ENCODE data around the gene TOX2.

TOX2 gene

GRCh38 chr20:44023515-44024371 lies 109.1 kb downstream of the TOX2 start:
- DNase-seq: no peak

DNA sequence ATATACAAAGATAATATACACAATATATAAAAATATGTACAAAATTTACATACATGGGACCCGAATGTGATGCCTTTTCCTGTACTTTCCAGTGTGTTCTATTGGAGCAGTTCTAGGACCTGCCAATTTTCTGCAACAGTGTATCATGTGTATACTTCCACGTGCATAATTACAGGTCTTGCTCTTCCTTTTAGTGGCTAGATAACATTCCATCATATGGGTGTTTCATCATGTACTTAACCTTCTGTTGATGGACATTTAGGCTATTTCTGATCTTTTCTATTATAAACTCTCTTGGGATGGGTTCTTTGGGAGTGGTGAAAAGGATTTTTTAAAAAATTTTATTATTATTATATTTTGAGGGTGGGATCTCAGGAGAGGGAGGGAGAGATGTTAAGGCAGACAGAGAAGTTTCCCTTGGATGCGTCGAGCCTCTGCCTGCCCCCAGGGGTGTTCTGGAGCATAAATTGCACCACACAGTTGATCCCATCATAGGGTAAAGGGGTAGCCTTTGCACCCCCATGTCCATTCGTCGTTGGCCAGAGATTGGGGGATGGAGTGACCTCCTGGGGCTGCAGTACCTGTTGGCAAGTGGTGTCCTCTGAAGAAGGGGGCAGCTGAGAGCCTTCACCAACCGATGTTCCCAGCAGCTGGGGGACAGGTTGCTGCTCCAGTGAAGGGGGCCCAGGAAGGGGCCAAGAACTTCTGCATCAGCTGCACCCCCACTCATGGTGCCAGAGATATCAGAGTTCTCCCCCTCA lies 110.3 kb downstream of the TOX2 start:
- no peak for DNase-seq

GRCh38 chr20:44025756-44026155 lies 111.1 kb downstream of the TOX2 start:
- no peak for DNase-seq

DNA sequence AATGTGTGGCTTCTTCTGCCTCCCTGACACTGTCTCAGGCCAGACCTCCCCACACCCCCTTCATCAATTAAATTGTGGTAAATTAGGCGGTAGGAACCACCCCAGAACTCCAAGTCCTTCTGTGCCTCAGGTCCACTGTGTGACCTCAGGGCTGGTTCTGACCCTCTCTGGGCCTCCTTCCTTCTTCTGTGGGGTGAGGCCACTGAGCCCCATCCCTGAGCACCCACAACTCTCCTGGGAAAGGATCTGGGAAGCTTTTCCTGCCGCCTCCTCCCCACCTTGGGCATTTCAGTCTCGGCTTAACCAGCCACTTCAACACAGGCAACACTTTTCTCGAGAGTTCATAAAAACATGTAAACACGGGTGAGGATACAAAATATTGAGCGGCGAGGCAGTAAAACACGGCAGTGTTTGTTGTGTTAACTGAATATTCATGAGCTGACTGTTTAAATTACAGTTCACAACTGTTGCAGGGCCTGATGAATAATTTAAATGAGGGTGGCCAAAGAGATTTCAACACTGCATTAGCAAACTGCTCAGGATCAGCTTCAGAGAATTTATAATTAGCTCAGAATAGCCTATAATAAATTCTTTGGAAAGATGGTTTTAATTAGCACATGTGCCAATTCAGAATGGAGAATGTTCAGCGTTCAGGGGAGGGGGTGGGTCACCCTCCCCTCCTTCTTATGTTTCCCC lies 112.1 kb downstream of the TOX2 start:
- no peak for DNase-seq

DNA sequence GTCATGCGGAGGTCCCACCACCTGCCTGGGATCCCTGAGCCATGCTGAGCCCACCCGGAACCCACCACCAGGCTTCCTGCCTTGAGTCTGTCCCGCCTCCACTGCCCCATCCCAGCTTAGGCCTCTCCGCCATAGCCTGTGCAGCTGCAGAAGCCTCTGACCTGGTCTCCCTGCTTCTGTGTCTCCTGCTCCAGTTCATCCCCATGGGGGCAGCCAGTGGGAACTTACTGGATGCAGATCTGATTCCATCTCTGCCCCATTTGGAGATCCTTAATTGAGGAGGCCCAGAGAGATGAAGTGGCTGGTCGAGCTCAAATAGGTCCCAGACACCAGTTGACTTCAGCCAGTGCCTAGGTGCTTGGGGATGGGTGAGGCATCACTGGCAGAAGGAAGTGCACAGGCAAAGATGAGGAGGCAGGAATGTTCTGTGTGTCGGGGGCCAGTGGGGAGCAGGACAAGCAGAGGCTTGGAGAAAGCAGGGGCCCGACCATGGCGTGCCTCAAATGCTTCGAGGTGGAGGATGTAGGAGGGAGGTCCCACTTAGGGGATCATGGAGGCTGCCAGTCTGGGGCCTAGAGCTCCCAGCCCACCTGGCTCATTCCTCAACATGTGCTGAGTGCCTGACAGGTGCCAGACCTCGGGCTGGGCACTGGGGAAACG lies 112.8 kb downstream of the TOX2 start:
- no peak for DNase-seq

DNA sequence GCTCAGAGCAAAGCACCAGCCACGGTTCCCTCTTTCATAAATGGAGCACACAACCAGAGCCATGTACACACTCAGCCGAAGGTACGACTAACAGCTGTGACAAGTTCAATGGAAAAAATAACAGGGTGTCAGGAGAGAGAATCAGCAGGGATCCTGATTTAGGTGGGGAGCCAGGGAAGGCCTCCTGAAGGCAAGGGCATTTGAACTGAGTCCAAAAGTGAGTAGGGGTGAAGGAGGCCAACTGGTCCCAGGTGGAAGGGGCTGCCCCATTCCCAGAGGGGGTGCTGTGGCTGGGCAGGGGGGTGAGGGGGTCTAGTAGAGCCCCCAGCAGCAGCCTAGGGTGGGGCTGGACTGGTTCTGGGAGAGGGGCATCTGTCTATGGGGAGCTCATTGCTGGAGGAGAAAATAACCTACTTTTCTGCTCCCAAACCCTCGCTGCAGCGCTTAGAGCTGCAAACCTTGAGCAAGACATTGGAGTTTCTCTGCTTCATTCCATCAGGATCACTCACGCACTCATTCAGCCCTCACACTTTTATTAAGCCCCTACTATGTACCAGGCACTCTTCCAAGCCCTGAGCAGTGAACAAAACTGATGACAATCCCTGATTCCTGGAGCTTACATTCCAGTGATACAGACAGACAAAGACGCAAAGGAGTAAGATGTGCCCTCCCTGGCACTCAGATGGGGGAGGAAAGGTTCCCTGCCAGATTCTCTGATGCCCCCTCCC lies 113.5 kb downstream of the TOX2 start:
- no peak for DNase-seq

GRCh38 chr20:44028868-44029847 lies 114.5 kb downstream of the TOX2 start:
- DNase-seq: no peak

- no peak for DNase-seq
These were observed 115.2 kb downstream of the TOX2 start for GRCh38 chr20:44029848-44030230.

DNA sequence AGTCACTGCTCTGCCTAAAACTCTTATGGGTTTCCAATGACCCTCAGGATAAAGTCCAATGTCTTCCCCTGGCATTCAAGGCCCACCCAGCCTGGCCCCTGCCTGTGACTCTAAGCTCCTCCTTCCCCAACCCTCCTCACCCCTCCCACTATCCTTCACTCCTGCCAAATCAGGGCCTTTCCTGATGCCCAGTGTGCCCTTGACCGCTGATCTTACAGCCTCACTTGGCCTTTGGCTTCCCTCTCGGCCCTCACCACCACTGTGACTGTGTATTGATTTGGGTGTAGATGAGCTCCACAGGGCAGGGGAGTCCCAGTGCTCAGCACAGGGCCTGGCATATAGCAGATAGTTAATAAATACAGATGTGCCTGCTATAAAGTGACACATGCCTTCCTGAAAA lies 115.7 kb downstream of the TOX2 start:
- no peak for DNase-seq

- DNase-seq: no peak
These were observed 116.4 kb downstream of the TOX2 start for GRCh38 chr20:44031001-44031574.

GRCh38 chr20:44031781-44032582 lies 117.3 kb downstream of the TOX2 start:
- DNase-seq: no peak

GRCh38 chr20:44032583-44033331 lies 118.1 kb downstream of the TOX2 start:
- no peak for DNase-seq

DNA sequence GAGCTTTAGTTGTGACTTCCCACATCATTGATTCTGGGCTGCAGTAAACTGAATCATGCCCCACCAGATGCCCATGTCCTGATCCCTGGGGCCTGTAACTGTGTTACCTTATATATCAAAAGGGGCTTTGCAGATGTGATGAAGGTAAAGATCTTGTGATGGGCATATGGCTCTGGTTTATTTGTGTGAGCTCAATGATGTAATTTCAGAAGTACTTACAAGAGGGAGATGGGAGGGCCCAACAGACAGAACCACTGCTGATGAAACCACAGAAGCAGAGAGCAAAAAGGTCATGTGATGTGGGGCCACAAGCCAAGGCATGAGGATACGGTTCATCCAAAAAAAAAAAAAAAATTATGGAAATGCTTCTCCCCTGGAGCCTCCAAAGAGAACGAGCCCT lies 118.7 kb downstream of the TOX2 start:
- DNase-seq: no peak

- no peak for DNase-seq
These were observed 119.2 kb downstream of the TOX2 start for GRCh38 chr20:44033873-44034272.

- no peak for DNase-seq
These were observed 119.8 kb downstream of the TOX2 start for GRCh38 chr20:44034451-44034850.

DNA sequence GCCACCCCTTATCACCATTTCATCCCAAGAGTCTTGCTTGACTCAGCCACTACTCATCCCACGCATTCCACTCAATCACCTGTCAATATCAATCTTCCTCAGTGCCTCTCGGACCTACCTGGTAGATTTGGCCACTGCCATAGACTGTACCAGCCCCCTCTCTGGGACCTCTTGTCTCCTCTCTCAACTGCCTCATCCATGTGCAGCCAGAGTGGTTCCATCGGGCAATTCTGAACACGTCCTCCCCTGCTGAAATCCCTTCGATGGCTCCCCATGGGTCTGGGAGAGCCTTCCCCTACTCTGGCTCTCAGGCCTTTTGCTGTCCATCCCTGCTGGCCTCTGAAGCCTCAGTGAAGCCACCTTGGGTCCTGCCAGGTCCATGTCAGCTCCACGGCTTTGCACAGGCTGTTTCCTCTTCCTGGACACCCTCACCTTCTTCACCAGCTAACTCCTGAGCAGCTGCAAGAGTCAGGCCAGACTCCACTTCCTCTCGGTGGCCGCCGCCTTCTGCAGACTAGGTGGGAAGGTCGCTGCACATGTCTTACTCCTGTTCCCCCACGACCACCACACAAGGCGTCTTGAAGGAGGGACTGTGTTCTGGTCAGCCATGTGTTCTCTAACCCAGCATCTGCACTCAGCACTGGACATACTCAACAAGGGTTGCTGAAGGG lies 120.4 kb downstream of the TOX2 start:
- DNase-seq: no peak

GRCh38 chr20:44035924-44036323 lies 121.3 kb downstream of the TOX2 start:
- no peak for DNase-seq

DNA sequence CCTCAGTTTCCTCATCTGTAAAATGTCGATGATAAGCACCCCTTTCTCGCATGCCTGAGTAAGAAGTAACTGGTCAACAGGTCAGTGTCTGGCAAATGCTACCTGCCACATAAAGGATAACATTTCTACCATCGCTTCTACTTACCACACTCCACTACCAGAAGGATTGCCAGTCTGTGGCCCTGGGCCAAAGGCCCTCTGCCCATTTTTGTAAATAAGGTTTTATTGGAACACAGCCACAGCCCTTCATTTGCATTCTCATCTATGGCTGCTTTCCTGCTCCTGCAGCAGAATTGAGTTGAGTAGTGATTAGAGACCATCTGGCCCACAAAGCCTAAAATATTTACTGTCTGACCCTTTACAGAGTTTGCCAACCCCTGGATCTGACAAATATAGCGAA lies 121.8 kb downstream of the TOX2 start:
- DNase-seq: no peak

All from right hindlimb (tissue), 1 donor.